CD4-positive, alpha-beta T cell treated with Interleukin-15 for 1 hour (primary cell): ENCODE data around the gene CTDSP1.

ENCODE experiments used
- DNase-seq: peaks from one replicate; pipeline ENCODE4 v3.0.0-alpha.2; 2020

The CTDSP1 gene

DNA sequence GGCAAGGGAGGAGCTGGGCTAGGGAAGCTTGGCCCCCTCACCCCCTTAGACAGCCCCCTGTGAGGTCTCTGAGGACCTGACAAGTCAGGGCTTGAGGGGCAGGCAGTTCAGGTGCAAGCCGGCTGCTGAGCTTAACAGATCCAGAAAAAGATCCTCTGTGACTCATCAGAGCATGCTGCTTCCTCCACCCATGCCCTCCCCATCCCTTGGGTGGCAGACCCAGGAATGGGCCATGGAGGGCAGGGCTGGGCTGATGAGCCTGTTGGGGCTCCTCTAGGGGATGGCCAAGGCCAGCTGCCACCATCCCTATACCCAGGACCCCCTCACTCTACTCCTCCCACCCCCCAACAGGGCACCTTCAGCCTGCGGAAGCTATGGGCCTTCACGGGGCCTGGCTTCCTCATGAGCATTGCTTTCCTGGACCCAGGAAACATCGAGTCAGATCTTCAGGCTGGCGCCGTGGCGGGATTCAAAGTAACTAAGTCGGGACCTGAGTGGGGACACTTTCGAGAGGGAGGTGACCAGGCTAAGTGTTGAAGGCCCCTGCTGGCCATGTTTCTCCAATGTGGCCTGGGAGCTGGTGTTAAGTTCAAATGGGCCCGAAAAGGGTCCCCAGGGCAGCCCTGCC lies 15.7 kb upstream of the CTDSP1 start:
- DNase-seq: no peak

DNA sequence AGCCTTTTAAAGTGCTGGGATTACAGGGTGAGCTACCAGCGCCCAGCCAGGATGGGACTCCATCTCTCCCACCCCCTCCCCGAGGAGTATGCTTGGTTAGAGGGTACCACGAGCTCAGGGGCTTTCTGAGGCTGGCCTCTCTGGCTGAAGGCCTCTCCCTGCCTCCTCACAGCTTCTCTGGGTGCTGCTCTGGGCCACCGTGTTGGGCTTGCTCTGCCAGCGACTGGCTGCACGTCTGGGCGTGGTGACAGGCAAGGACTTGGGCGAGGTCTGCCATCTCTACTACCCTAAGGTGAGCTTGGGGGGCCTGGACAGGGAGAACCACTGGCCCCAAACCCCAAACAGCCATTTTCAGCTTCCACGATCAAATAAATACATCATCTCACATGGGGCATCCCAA lies 14.7 kb upstream of the CTDSP1 start:
- DNase-seq: no peak

- no peak for DNase-seq
Measured at GRCh38 chr2:218386505-218387368, 12.9 kb upstream of the CTDSP1 start.

- no peak for DNase-seq
Measured at GRCh38 chr2:218387369-218388194, 12.1 kb upstream of the CTDSP1 start.

GRCh38 chr2:218389333-218390150 lies 10.1 kb upstream of the CTDSP1 start:
- DNase-seq: no peak

GRCh38 chr2:218391202-218391601 lies 8.5 kb upstream of the CTDSP1 start:
- no peak for DNase-seq

DNA sequence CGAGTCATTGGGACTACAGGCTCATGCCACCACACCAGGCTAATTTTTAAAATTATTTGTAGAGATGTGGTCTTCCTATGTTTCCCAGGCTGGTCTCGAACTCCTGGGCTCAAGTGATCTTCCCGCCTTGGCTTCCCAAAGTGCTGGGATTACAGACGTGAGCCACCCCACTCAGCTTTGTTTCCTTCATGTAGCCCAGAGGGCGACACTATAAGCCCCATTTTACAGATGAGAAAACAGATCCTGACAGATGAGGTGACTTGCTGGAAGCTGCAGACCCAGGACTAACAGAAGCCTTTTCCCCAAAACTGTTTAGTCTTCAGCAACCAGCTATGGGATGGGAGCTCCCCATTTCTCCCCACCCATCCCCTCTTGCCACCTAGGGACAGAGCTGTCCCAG lies 7.2 kb upstream of the CTDSP1 start:
- DNase-seq: no peak

DNA sequence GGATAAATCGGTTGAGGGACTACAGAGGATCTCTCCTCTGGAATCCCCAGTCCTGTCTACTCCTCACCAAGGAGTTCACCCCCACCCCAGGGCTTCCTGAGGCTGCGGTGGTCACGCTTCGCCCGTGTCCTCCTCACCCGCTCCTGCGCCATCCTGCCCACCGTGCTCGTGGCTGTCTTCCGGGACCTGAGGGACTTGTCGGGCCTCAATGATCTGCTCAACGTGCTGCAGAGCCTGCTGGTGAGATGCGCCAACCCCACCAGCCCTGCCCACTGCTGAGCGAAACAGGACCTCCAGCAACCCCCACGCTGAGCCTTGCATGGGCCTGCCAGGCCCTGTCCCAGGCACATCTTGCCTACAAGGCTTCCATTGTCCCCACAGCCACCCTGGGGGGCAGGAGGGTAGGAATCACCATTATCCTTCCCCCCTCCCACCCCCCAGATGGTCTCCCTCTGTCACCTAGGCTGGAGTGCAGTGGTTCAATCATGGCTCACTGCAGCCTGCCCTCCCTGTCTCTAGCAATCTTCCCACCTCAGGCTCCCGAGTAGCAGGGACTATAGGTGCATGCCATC lies 6.7 kb upstream of the CTDSP1 start:
- DNase-seq: no peak

- DNase-seq: no peak
Measured at GRCh38 chr2:218393750-218394290, 5.8 kb upstream of the CTDSP1 start.

- no peak for DNase-seq
Measured at GRCh38 chr2:218394298-218395089, 5.2 kb upstream of the CTDSP1 start.

DNA sequence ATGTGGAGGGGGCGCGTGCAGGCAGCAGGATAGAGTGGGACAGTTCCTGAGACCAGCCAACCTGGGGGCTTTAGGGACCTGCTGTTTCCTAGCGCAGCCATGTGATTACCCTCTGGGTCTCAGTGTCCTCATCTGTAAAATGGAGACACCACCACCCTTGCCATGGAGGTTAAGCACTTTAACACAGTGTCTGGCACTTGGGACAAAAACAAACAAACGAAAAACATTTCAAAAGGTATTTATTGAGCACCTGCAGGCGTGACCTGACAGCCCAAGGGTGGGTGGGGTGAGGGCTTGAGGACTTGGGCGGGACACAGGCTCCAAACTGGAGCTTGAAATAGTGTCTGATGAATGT lies 4.6 kb upstream of the CTDSP1 start:
- no peak for DNase-seq

- DNase-seq: no peak
Measured at GRCh38 chr2:218395456-218395825, 4.2 kb upstream of the CTDSP1 start.

DNA sequence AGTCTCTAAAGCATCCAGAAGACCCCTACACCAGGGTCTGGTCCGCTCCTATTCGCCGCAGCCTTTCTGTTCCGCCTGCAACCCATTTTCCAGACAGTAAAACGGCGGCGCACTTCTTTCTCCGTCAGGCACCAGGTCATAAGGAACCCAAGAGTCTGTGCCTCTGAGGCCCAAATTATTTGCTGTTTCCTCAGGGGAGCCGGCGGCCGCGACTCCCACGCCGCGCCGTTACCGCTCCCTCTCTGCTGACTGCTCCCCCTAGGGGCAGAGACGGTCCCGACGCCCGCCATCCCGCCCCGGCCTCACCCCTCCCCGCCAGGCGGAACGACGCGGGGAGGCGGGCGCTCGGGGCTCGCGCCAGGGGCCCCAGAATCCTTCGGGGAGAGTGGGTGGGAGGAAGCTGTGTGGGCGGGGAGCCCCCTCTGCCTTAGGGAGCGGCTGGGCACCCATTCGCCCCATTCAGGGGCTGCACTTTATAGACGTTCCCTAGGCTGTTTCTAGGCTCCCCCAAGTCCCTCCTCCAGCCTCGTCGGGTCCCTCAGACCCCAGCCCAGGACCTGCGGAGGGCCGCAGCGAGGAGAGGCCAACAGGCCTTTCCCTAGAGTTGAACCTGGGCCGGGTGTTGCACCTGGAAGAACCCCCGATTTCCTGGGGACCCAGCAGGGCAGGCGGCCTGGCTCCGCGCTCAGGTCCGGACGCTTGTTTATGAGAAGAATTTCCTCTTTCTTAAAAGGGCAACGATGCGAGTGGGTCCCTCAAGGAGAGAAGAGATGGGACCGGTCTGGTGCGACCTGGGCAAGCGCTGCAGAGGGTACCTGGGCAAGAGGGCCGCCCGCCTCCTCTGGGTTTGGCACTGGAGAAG lies 3.6 kb upstream of the CTDSP1 start:
- DNase-seq: peak; percentile 96

DNA sequence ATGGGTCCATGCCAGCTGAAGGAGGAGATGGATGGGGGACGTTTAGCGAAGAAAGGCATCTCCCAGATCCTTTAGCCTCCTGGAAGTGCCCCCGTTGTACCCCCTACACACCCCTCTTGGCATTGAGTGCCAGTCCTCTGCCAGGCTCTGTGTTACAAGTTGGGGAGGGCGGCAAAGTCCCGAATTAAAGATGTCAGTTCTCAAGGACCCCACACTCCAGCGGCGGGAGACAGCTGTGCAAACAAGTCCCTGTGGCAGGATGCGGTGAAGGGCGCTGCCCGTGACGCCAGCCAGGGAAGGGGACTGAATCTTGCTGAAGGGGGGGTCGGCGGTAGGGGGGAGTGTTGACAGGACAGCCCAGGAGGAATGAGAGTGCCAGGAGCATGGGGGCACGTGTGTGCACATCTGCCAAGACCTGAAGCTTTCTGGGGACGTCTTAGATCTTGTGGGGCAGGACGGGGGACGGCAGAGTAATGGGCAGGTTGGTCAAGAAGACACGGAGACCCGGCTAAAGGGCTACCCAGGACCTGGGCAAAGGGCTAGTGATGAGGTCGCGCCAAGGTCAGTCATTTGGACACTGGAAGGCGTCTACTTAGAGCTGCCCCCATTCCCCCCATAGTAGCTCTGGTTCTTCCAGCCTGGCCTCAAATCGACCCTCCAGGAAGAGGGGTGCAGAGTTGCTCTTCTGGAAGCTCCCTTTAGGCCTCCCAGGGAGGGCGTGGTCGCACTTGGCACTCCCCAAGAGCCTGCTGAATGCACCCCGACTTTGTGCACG lies 2.8 kb upstream of the CTDSP1 start:
- DNase-seq: peak; percentile 84

DNA sequence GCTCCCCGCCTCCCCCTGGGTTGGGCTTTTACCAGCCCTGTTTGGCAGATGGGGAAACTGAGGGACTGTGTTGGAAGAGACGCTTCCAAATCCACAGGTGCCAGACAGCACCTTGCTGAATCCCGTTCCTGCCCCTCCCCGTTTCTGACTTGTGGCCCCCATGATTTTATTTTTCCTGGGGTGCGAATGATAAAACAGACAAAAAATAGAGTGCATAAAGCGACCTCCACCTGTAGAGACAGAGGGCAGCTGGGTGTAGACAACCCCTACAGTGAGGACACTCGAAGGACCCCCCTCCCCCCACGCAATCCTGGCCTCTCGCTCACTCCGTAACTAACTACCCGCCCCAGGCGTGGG lies 2.2 kb upstream of the CTDSP1 start:
- DNase-seq: no peak

- peak; percentile 60 for DNase-seq
Measured at GRCh38 chr2:218397820-218398436, 1.7 kb upstream of the CTDSP1 start.

GRCh38 chr2:218398437-218399390 lies 954 bp upstream of the CTDSP1 start:
- DNase-seq: peak; percentile 80
